HepG2 (cell line): ENCODE data around the gene GP1BA. TPM values are rescaled to one million over a fixed set of nuclear protein-coding genes. Genes with fewer than 3 reads are reported as not detected.

Source experiments
- BORCS8-MEF2B ChIP-seq: sonication (generic); formaldehyde crosslinking; IDR thresholded peaks from 2 replicates; pipeline ENCODE4 v1.8.0; 2022; ENCODE audit warnings: mild to moderate bottlenecking, missing genetic modification reagents
- FOXK2 ChIP-seq: fragments of 450-650 bp; IDR thresholded peaks from 2 replicates; pipeline ENCODE4 v1.6.1; 2016
- GTF3A ChIP-seq: sonication (generic); formaldehyde crosslinking; conservative IDR thresholded peaks from 2 replicates; pipeline ENCODE4 v1.4.0; 2020; ENCODE audit warnings: mild to moderate bottlenecking, missing genetic modification reagents
- HMGA1 ChIP-seq: sonication (generic); formaldehyde crosslinking; conservative IDR thresholded peaks from 2 replicates; pipeline ENCODE4 v1.4.0; 2020; ENCODE audit warnings: missing genetic modification reagents
- HNRNPH1 ChIP-seq: fragments of 200-400 bp; formaldehyde crosslinking; optimal IDR thresholded peaks from 2 replicates; pipeline ENCODE3; 2017; ENCODE audit warnings: mild to moderate bottlenecking, low read depth, low read length
- HNRNPLL ChIP-seq: fragments of 200-400 bp; formaldehyde crosslinking; IDR thresholded peaks from 2 replicates; pipeline ENCODE4 v1.6.1; 2017; ENCODE audit warnings: mild to moderate bottlenecking, low read depth, low read length; ENCODE audit not compliant: poor library complexity, severe bottlenecking
- KAT8 ChIP-seq: IDR thresholded peaks from 2 replicates; pipeline ENCODE4 v1.6.1; 2016; ENCODE audit warnings: missing genetic modification reagents, missing compliant biosample characterization
- KDM6A ChIP-seq: IDR thresholded peaks from 2 replicates; pipeline ENCODE4 v1.6.1; 2016; ENCODE audit warnings: low read depth
- KLF16 ChIP-seq, 2 experiments: sonication (generic) in 1 of 2; formaldehyde crosslinking in 1 of 2; IDR thresholded peaks; 2 replicates each; pipeline versions ENCODE4 v1.6.1 to v1.8.0; 2016 to 2023; ENCODE audit warnings: missing genetic modification reagents in 2 of 2, missing compliant biosample characterization in 1 of 2
- MAF1 ChIP-seq: sonication (generic); formaldehyde crosslinking; IDR thresholded peaks from 2 replicates; pipeline ENCODE4 v1.5.0; 2020; ENCODE audit warnings: missing genetic modification reagents, borderline replicate concordance
- NFE2 ChIP-seq: sonication (generic); formaldehyde crosslinking; IDR thresholded peaks from 2 replicates; pipeline ENCODE4 v1.4.0; 2020; ENCODE audit warnings: missing genetic modification reagents
- NFKBIZ ChIP-seq: IDR thresholded peaks from 2 replicates; pipeline ENCODE4 v1.6.1; 2018; ENCODE audit warnings: missing genetic modification reagents, missing compliant biosample characterization
- RBAK ChIP-seq: sonication (generic); formaldehyde crosslinking; IDR thresholded peaks from 2 replicates; pipeline ENCODE4 v1.5.1; 2020; ENCODE audit warnings: mild to moderate bottlenecking, missing genetic modification reagents
- SRY ChIP-seq: sonication (generic); formaldehyde crosslinking; IDR thresholded peaks from 2 replicates; pipeline ENCODE4 v1.8.0; 2022; ENCODE audit warnings: mild to moderate bottlenecking, missing genetic modification reagents
- TAF15 ChIP-seq: fragments of 200-400 bp; formaldehyde crosslinking; IDR thresholded peaks from one replicate; pipeline ENCODE4 v1.6.1; 2018; ENCODE audit warnings: mild to moderate bottlenecking, low read depth, low read length; ENCODE audit not compliant: poor library complexity, severe bottlenecking
- XBP1 ChIP-seq: sonication (generic); formaldehyde crosslinking; IDR thresholded peaks from 2 replicates; pipeline ENCODE4 v1.5.0; 2020; ENCODE audit warnings: missing genetic modification reagents
- ZNF121 ChIP-seq: sonication (generic); formaldehyde crosslinking; IDR thresholded peaks from 2 replicates; pipeline ENCODE4 v1.5.0; 2020; ENCODE audit warnings: mild to moderate bottlenecking, missing genetic modification reagents
- ZNF382 ChIP-seq: sonication (generic); formaldehyde crosslinking; IDR thresholded peaks from 2 replicates; pipeline ENCODE4 v1.5.0; 2020; ENCODE audit warnings: missing genetic modification reagents, mild to moderate bottlenecking, borderline replicate concordance
- ZNF383 ChIP-seq: sonication (generic); formaldehyde crosslinking; IDR thresholded peaks from 2 replicates; pipeline ENCODE4 v1.4.0; 2020; ENCODE audit warnings: missing genetic modification reagents, mild to moderate bottlenecking, borderline replicate concordance
- ZNF737 ChIP-seq: sonication (generic); formaldehyde crosslinking; IDR thresholded peaks from 2 replicates; pipeline ENCODE4 v1.5.0; 2020; ENCODE audit warnings: missing genetic modification reagents, mild to moderate bottlenecking, borderline replicate concordance
- ZNF75D ChIP-seq: sonication (generic); formaldehyde crosslinking; IDR thresholded peaks from 2 replicates; pipeline ENCODE4 v1.8.1; 2023; ENCODE audit warnings: missing genetic modification reagents, mild to moderate bottlenecking, borderline replicate concordance
- ZNF883 ChIP-seq: sonication (generic); formaldehyde crosslinking; IDR thresholded peaks from 2 replicates; pipeline ENCODE4 v1.5.1; 2020; ENCODE audit warnings: mild to moderate bottlenecking, missing genetic modification reagents; ENCODE audit errors: not compliant biosample characterization
- ZSCAN20 ChIP-seq: sonication (generic); formaldehyde crosslinking; IDR thresholded peaks from 2 replicates; pipeline ENCODE4 v1.4.0; 2020; ENCODE audit warnings: missing genetic modification reagents, mild to moderate bottlenecking, borderline replicate concordance
- polyA plus RNA-seq, 8 experiments: library from polyadenylated mRNA; depleted of rRNA in 3 of 8; stranded (reverse) in 7 of 8; unstranded in 1 of 8; fragments of >200 nt; fragmentation: Illumina TruSeq in 4 of 8; extraction: Trizol in 4 of 8; gene quantifications; 2 replicates each; pipeline versions ENCODE4 v1.2.1 to v1.2.3, GENCODE V29; 2011 to 2016; ENCODE audit warnings: low read depth in 4 of 8, missing spikeins in 1 of 8, mixed read lengths in 1 of 8; ENCODE audit not compliant: insufficient read depth in 1 of 8
- total RNA-seq, 5 experiments: library from RNA; depleted of rRNA; stranded (reverse); fragments of >200 nt; fragmentation: Illumina TruSeq; extraction: Trizol; gene quantifications; 2 replicates each; pipeline ENCODE4 v1.2.3, GENCODE V29; 2016; ENCODE audit warnings: low read depth in 1 of 5
- TF ChIP-seq, protein P1 (sequence below): sonication (generic); formaldehyde crosslinking; IDR thresholded peaks from 2 replicates; pipeline ENCODE4 v1.4.0; 2020; ENCODE audit warnings: missing genetic modification reagents
- TF ChIP-seq, protein P2 (sequence below): sonication (generic); formaldehyde crosslinking; IDR thresholded peaks from 2 replicates; pipeline ENCODE4 v1.5.1; 2020; ENCODE audit warnings: missing genetic modification reagents, mild to moderate bottlenecking, borderline replicate concordance
- TF ChIP-seq, protein P3 (sequence below): IDR thresholded peaks from 2 replicates; pipeline ENCODE4 v1.6.1; 2016; ENCODE audit warnings: missing compliant biosample characterization, missing genetic modification reagents, borderline replicate concordance

Gene GP1BA
- total and polyA plus RNA-seq, 2 of the 13 experiments (the other 11 are each of a cell fraction or from before 2014, with no cell fraction given) = not detected

DNA sequence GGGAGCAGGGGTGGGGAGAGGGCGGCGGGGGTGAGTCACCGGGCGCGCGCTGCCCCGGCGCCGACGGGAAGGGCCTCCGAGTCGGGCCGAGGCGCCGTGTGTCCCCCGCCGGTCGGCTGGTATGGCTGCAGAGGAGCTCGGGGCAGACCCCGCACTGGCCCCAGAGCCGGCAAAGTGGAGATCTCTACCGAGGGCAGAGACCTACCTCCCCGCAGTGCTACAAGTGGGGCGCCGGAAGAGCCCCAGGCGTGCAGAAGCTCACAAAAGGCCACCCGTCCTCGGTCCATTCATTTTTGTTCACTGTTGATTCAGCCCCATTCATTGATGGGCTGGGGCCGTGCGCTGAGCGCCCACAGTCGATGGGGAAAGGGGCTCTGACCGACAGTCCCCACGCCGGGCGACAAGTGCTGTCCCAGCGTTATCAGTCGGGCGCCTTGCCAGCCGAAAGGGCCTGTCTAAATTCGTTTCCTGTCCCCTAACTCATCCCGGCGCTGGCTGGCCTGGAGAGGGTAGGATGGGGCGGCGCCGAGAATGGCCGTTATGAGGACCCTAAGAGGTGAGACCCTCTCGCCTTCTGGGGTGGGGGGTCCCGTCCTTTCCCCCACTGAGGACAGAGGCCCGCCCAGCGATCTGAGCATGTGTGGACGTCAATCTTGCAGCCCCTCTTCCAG is 18.1 kb downstream of the GP1BA start (continued):
- TF ChIP-seq, protein P1, sequence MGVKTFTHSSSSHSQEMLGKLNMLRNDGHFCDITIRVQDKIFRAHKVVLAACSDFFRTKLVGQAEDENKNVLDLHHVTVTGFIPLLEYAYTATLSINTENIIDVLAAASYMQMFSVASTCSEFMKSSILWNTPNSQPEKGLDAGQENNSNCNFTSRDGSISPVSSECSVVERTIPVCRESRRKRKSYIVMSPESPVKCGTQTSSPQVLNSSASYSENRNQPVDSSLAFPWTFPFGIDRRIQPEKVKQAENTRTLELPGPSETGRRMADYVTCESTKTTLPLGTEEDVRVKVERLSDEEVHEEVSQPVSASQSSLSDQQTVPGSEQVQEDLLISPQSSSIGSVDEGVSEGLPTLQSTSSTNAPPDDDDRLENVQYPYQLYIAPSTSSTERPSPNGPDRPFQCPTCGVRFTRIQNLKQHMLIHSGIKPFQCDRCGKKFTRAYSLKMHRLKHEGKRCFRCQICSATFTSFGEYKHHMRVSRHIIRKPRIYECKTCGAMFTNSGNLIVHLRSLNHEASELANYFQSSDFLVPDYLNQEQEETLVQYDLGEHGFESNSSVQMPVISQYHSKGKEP (CRISPR knock-in tag) = no peak
- no peak for TF ChIP-seq MAF1
- TF ChIP-seq ZNF737 (CRISPR knock-in tag) = no peak
- TF ChIP-seq RBAK (CRISPR knock-in tag) = no peak
- no peak for TF ChIP-seq HNRNPH1
- 0 out of 2 replicates have a peak, but pooled peaks have one; percentile 3 for TF ChIP-seq KAT8 (CRISPR knock-in tag)
- TF ChIP-seq ZNF883 (CRISPR knock-in tag) = peak; percentile 18
- TF ChIP-seq, protein P2, sequence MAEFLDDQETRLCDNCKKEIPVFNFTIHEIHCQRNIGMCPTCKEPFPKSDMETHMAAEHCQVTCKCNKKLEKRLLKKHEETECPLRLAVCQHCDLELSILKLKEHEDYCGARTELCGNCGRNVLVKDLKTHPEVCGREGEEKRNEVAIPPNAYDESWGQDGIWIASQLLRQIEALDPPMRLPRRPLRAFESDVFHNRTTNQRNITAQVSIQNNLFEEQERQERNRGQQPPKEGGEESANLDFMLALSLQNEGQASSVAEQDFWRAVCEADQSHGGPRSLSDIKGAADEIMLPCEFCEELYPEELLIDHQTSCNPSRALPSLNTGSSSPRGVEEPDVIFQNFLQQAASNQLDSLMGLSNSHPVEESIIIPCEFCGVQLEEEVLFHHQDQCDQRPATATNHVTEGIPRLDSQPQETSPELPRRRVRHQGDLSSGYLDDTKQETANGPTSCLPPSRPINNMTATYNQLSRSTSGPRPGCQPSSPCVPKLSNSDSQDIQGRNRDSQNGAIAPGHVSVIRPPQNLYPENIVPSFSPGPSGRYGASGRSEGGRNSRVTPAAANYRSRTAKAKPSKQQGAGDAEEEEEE (CRISPR knock-in tag) = no peak
- TF ChIP-seq FOXK2 = no peak
- TF ChIP-seq HMGA1 (CRISPR knock-in tag) = no peak
- TF ChIP-seq ZSCAN20 = peak; percentile 48; the same call in 1 of the 2 replicates
- TF ChIP-seq KLF16 (CRISPR knock-in tag; IDR thresholded peaks at IDR 0.05) = no peak
- no peak for TF ChIP-seq TAF15
- TF ChIP-seq SRY (CRISPR knock-in tag) = no peak
- TF ChIP-seq ZNF383 (CRISPR knock-in tag) = no peak
- TF ChIP-seq ZNF382 (CRISPR knock-in tag) = no peak
- TF ChIP-seq NFE2 (CRISPR knock-in tag) = no peak
- no peak for TF ChIP-seq GTF3A (CRISPR knock-in tag)
- TF ChIP-seq KDM6A = no peak
- TF ChIP-seq ZNF121 = no peak
- TF ChIP-seq ZNF75D = no peak
- no peak for TF ChIP-seq XBP1 (CRISPR knock-in tag)
- TF ChIP-seq HNRNPLL = no peak
- TF ChIP-seq, protein P3, sequence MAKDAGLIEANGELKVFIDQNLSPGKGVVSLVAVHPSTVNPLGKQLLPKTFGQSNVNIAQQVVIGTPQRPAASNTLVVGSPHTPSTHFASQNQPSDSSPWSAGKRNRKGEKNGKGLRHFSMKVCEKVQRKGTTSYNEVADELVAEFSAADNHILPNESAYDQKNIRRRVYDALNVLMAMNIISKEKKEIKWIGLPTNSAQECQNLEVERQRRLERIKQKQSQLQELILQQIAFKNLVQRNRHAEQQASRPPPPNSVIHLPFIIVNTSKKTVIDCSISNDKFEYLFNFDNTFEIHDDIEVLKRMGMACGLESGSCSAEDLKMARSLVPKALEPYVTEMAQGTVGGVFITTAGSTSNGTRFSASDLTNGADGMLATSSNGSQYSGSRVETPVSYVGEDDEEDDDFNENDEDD (CRISPR knock-in tag) = no peak
- no peak for TF ChIP-seq NFKBIZ (CRISPR knock-in tag)
- TF ChIP-seq BORCS8-MEF2B = no peak
